Stimulated activated CD8-positive, alpha-beta memory T cell treated with anti-CD3 and anti-CD28 coated beads, Interleukin-7, amount 100 ng/mL, for 4 hours (primary cell): ENCODE results near the gene PAX7.

Experiments used
- DNase-seq, 2 donors: peaks; one replicate each; pipeline ENCODE4 v3.0.0-alpha.2; 2020; ENCODE audit warnings: low read depth in 2 of 2

The PAX7 gene

GRCh38 chr1:18794561-18794960 lies 163.9 kb downstream of the PAX7 start:
- no peak for DNase-seq

- no peak for DNase-seq
Observed at GRCh38 chr1:18795002-18795689, 164.5 kb downstream of the PAX7 start.

GRCh38 chr1:18796950-18797349 lies 166.3 kb downstream of the PAX7 start:
- no peak for DNase-seq
